GF-D8 (cell line): ENCODE data around the gene VSIR.

Source experiments
- DNase-seq: peaks from one replicate; lab custom pipeline; 2025; lab: John Stamatoyannopoulos, UW

Gene VSIR

DNA sequence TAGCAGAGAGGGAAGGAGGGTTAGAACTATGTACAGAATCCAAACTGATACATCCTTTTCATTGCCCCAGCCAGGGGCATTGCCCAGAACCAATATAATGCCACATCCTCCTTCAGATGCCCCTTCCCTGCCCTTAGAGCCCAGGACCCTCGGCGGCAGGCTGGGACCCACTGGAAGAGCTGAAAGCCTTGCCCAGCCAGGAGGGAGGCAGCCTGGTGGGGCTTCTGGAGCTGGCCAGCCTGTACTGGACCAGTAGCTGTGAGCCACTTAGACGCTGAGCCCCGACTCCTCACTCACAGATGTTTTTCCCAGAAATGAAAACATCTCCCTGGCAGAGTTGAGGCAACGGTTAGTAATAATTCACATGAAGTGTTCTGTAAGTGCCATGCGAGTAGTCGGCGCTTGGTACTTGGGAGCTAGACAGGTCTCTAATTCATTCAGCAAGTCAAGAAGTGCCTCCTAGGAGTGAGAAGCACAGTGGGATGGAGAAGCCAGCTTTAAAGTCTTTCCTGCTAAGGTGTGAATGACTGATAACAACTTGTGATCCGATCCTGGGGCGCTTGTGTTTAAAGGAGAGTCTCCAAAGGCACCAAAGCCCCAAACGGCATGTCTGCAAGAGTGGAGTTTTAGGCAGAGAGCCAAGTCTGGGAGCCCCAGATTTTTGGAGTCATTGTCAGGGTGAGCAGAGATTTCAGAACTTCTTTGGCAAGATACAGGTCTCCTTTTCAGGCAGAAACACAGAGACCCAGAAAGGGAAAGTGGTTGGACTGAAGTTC lies 9.8 kb downstream of the VSIR start:
- no peak for DNase-seq

DNA sequence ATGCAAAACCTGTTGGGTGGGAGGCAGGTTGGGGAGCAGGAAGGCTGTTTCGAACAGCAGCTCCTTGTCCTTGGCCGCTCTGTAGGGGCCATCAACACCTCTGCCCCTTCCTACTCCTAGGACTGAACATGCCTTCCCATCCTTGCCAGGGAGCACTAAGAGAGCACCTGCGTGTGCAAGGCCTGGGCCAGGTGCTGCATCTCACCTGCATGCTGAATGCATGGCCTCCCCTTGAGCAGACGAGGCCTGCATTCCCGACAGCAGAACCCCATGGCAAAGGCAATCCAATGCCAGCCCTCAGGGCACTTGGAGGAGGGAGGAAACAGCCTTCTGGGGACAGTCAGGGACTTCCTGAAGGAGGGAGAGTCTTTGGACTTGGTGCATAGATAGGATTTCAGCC lies 11.0 kb downstream of the VSIR start:
- DNase-seq: no peak

DNA sequence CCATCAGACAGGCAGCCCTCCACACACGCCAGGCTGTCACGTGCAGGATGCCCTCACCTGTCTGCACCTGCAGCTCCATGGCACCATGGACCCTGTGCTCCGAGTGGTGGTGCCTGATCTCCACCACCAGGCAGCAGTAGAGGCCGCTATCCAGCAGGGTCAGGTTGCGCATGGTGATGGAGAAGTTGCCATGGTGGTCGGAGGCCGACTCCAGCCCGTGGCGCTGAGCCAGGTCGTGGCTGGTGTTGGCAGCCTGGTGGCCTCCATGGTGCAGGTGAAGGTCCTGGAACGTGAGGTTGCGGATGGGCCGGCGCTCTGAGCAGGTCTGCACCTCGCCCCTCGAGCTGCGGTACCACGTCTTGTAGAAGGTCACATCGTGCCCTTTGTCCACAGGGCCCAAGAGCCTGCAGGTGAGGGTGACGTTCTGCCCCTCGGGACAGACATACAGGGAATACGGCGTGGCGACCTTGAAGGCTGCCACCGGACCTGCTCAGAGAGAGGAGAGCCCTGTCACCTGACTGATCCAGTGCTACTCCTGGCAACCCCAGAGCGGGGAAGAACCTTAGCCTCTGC lies 11.7 kb downstream of the VSIR start:
- DNase-seq: no peak

DNA sequence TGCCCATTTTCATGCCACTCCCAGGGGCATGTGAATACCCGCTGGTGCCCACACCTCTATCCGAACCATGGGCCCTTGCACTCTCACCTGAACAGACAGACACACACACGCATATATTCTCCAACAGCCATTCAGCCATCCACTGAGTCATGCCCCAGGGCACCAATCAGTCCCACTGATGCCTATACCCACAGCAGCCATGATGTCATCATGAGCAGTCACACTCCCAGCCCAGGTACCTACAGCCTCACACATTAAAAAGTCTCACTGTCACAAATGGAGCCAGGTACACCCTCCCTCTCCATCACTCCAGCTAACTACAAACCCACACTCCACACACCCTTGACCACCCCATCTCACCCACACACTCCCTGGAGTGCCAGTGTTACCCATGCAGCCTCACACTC lies 12.2 kb downstream of the VSIR start:
- DNase-seq: no peak

DNA sequence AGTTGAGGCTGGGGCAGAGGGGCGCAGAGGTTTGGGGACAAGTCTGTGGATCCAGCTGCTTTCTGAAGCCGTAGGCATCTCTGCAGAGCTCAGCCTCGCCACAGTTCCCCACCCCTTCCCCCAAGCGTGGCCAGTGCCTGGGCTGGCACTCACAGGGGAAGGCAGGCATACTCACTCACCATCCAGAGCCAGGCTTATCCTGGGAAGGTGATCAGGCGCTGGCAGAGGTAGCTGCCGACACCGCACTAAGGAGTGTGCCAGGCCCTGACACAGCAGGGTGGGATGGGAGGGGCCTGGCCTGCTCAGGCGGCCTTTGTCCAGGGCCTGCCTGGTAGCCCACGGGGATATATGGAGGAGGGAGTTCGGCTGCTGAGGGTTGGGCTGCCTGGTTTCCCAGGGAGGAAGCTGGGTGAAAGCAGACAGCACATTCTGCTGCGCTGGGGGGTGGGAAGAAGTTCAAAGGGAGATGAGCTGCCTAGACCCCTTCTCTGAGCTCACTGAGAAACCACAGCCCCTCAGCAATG lies 15.9 kb downstream of the VSIR start:
- DNase-seq: no peak

DNA sequence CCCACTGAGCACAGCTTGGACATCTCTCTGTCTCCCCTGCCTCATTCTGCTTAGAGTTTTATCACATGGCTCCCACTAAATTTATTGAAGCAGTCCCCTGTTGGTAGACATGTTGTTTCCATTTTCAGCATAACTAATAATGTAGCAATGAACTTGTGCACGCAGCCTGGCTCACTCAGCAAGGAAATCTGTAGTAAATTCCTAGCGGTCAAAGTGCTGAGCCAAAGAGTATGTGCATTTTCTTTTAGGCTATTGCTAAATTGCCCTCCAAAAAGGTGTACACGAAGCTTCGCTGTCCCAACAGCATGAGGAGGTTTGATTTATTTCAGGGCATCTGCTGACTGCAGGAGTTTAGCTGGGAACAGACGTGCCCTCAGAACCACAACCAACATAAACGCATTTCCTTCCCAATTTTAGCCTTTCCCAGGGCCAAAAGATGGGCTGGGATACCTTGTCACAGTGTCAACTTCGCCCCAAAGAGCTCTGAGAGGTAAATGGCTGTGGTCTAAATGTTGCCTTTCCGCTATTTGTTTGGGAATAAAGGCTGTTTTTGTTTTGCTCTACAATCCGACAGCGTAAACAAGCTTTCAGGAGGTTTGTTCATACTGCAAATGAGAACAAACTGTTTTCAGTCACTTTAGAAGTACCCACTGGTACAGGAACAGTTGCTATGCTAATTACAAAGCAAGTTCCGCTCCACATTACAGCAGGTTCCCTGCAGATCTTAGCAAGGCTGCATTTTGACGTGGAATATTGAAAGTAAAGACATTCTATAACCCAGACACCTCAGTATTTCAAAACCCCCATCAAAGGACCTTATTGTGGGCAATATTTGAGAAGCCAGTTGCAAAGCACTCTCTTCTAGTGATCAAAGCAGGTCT lies 16.8 kb downstream of the VSIR start:
- peak; percentile 38 for DNase-seq

DNA sequence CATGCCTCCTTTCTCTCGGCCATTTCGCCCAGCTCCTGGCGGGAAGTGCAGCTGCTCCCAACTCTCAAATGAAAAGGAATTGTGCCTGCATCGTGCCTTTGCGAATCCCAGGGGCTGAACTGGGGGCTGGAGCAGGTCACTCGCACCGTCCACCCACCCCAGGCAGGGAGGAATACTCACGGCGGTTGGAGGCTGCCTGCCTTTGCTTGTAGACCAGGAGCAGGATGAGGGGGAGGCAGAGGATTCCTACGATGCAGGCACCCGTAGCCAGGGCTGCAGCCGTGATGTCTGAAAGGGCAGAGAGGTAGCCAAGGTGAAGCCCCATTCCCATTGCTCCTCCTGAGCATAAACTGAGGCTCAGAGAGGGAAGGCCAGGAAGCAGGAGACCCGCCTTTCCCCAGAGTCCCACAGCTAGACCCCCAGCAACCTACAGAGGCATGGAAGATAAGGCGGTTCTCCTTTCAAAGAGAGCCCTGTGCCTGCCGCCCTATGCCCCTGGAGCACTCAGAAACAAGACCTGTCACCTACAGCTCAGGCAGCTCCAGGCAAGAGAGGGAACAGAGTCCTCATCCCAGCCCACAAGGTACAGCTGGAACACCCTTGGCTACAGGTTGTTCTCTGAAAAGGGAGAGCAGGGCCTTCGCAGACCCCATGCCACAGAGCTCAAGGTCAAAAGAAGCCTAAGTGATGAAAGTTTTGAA lies 18.0 kb downstream of the VSIR start:
- no peak for DNase-seq

DNA sequence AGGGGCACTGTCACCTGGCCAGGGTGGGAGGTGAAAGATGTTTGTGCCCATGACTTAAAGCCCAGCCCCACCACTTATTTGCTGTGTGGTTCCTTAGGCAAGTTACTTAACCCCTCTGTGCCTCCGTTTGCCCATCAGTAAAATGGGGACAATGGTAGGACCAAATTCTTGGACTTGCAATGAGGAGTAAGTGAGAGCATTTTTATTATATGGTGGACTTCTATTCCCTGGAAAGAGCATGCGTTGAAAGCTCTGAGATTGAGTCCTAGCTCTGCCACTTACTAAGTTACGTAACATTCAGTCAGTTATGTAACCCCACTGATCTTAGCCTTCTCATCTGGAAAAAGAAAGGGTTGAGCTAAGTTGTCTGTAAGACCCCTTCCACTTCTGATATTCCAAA lies 18.8 kb downstream of the VSIR start:
- peak; percentile 58 for DNase-seq

DNA sequence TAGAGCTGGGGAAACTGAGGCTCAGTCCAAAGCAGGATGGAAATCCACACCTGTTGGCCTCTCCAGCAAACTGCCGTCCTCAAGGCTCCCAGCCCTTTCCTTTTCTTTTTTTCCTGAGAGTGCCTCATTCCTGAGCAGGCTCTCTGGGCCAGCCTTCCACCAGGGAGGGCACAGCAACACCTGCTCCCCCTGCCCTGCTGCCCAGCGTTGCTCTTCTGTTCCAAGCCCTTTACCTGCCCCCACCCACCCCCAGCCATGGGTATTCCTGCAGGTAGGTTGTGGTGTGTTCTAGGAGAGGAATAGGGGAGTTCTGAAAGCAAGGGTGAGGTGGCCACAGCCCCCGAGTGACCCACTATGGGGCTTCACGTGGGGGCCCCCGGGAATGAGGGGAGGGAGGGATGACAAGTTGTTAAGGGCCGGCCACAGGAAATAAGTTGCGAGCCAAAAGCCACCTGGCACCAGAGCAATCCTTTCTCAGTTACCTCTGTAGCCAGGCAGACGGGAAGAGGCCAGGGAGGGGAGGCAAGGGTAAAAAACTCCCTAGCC lies 19.3 kb downstream of the VSIR start:
- no peak for DNase-seq

DNA sequence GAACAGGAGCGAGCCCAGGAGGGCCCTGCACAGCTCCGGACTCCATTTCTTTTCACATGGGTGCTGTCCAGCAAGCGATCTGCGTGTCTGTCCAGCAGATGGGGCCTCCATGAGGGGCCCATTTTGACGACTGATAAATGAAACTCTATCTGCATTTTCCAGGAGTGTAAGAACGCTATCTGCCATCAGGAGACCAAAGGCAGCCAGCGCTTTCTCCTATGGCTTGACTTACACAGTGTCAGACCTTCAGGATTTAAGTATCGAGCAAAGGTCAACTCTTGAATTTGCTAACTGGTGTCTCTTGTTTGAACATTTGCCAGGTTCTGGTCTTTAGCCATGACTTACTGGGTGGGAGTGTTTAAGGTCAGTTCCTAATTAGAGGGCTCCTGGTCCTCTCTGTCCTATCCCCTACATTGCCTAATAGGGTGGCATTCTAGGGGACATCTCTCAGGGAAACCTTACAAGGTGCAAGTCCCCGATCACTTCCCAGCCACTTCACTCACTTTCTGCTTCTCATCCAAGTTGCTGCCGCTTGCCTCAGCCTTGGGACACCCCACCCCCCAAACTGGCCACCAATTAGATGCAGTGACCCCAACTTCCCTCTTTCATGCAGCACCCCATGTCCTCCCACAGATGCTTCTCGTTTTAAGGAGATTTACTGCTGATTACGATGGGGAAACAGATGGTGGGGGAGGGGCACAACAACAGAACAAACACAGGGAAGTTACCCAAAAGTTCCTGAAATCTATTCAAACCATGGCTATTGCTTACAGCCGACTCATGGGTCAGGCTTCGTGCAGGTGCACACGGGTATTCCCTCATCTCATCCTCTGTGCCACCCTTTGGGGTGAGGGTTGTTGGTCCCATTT lies 20.0 kb downstream of the VSIR start:
- DNase-seq: peak; percentile 95

DNA sequence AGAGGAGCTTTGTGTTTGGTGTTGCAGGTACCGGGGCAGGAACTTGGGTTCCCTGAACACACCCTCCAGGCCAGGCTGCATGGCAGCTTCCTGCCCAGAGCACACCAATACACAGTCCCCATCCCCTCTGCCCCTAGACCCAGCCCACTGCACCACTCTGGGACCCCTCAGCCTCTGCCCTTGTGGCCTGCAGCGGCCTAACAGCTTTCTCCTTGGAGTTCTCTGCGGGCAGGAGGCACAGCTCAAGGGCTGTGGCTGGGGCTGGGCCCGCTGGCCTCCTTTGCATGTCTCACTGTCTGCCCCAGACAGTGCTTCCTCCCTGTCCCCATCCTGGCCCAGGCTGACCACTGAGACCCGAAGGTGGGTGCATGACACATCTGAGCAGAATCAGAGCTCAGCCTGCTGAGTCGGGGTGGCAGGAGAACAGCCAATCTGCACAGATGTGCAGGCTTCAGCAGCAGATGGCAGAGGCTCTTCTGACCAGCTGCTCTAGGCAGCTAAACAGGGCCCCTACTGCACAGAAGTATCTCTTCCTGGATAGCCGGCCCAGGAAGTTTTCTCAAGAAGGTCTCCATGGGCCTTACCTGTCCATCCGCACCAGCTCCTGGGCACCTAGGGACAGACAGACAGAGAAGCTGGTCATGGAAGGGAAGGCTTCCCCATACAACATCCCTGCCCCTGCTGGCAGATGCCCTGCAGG lies 20.8 kb downstream of the VSIR start:
- DNase-seq: peak; percentile 11

DNA sequence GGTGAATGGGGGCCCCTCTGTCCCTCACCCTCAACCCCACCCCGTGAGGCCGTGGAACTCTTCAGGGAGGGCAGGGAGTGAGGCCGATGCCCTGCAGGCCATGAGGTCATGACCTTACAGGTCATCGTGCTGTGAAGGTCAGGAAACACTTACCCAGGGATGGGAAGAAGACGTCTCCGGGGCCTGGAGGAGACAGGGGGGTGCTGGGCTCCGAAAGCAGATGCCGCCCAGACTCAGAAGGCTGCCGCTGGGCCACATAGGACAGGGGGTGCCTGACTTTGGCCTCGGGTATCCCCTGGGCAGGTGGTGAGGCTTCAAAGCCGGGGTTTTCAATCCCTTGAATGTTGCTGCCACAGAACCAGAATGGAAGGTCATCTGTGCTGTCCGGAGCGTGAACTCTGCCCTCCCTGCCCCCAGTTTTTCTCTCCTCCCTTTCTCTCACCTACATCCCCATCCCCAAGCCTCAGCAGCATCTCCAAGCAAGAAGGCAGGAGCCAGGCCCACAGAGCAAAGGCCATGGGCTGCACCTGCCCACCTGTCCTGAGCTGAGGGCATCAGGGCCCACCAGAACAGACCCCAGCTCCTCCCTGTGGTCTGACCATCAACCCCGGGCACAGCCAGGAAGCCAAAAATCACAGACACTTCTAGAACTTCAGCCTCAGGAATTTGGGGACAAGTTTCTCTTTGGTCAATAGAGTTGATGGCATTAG lies 21.6 kb downstream of the VSIR start:
- DNase-seq: no peak

DNA sequence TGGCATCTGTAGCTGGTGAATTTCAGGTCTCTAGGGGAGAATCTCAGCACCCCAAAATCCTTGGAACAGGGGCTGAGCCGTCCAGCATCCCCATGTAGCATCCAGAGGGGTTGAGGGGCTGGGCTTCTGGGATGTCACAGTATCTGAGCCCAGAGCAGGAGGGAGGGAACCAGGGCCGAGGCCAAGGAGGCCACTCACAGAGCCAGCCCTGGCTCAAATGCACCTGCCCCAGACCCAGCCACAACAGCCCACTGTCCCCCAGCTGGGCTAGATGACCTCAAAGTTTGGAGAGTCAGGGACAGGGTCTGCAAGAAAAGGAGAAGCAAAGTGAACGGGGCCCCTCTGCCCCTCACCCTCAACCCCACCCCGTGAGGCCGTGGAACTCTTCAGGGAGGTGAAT lies 22.3 kb downstream of the VSIR start:
- DNase-seq: no peak

DNA sequence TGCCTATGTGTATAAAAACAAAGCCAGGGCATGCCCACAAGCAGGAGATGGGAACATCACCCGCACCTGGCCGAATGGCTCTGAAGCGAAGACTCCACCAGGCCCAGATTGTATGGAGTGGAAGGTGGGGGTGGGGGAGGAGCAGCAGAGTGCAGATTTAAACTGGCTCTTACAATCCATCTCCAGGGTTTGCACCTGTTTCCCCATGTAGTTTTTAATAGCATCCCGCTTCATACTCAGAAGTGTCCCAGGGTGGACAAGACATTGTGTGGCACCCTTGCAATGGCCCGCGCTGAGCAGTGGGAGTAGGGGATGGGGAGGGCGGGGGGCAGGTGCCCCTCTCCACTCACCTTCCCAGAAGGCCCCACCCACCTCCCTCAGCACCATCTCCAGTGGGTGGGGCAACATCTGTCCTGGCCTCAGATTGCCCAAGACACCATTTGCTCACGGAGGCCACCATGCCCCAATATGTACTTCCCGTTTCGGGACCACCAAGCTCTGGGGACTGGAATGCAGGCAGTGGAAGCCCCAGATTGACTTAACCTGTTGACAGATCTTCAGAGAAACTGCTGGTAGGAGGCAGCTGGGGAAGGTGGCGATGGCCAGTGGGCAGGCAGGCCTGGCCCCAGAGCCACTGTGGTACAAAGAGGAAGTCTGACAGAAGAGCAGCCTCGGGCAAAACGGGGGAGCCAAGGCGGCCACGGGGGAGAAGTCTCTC lies 23.0 kb downstream of the VSIR start:
- DNase-seq: peak; percentile 54

DNA sequence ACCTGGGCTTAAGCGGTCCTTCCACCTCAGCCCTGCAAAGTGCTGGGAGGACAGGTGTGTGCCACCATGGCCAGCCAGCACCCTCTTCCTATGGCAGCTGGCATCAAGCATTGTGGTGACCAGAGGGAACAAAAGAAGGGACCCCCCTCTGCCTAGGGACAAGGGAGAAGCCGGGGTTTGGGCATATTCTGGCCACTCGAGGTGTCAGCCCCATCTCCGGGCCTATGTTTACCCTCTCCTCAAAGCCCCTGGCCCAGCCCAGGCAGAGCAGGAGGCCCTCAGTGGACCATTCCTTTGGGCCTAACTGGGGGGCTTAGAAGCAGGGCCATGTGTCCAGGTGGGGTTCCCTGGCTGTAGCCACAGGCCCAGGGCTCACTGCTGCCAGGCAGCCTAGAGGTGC lies 23.9 kb downstream of the VSIR start:
- DNase-seq: no peak

DNA sequence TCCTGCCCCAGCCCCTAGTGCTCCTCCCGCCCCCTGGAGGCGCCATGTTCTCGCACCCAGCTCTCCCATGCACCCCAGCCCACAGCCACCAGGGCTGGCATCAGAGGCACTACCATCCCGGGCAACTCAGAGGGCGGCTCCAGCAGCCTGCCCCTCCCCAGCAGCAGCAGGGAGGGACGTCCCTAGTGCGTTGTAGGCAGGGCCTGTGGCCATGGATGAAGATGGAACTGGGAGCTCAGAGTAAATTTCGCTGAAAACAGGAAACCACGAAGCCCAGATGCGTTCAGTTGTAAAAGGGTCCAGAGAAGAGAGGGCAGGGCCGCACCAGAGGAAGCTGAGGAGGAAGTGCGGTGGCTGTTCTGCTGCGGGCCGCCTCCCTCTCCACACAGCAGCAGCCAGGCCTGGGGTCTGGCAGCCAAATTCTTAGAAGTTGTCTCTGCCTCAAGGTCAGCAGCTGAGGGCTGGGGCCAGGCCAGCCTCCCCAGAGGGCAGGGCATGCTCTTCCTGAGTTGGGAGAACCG lies 24.6 kb downstream of the VSIR start:
- DNase-seq: peak; percentile 99

DNA sequence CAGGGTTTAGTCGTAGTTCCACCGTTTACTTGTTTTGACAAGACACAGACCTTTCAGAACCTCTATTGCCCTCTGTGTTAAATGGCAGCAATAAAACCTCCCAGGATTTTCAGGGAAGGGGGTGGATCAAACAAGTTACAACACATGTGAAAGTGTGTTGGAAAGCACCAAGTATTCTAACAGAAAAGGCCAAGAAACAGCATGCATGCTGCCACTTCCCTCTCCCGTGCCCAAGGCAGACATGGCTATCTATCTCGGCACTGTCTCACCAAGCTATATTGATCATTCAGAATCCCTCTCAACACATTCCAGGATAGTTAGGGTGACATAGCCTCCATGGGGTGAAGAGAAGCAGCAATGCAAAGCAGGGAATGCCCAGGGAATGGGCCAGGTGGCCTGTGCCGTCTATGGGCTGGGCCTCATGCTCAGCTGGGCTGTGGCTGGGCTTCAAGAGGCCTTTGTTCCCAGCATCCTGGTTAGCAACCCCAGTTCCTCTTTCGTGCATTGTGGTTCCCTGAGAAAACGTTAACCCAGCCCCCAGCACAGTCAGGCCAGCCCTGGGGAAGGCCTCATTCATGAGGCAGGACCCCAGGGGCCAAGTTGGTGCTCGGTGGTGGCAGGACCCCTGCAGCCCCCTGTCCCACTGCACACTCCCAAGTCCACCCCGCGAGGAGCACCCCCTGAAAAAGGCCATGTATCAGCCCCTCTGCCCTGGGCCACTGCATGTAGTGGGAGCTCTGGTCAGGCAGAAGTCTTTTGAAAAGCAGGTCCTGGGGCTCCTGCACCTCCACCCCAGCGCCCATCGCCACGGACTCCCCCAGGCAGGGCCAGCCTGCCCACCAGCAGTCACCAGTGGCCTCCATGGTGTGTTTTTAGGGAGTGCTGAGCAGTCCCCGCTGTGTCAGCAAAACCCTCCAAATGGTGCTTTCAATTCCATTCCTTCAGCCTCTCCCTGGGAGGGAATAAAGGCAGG lies 25.5 kb downstream of the VSIR start:
- DNase-seq: peak; percentile 74
